ENCODE measurements around the gene RPAIN. TPM values are rescaled to one million over a fixed set of nuclear protein-coding genes. Genes with fewer than 3 reads are reported as not detected.

RPAIN gene
- total RNA-seq, 2 donors from 2014 or later: 69.3 to 87.8 TPM

GRCh38 chr17:5408186-5408585, 11.8 kb upstream of the RPAIN start:
- Mint-ChIP-seq H3K36me3 (ENCODE audit: low read depth) (peaks cover 41% of the 10 kb centered on the region), H3K4me3 (no peak overlapping the region), H3K4me1 (no peaks in the 10 kb centered on the region), H3K9me3 (no peaks in the 10 kb centered on the region), H3K27ac (no peak overlapping the region), H3K27me3 (ENCODE audit: insufficient read depth) (no peaks in the 10 kb centered on the region)
- H3K9me3 ChIP-seq (ENCODE audit: control insufficient read depth, low read length): no peaks in the 10 kb centered on the region
- TF ChIP-seq CTCF (conservative IDR thresholded peaks at IDR 0.05): no peak
- WGBS, 2 experiments (ENCODE audit: insufficient coverage in 1 of 2, insufficient read length in 1 of 2): 67 to 72% methylated on average over 3 to 5 of the region's 5 CpGs
- no peak for DNase-seq
- H3K4me1 ChIP-seq (ENCODE audit: control insufficient read depth, insufficient read depth, low read length): no peaks in the 10 kb centered on the region
- H3K27ac ChIP-seq (ENCODE audit: low read depth, low read length): no peak overlapping the region
- H3K27me3 ChIP-seq (ENCODE audit: control insufficient read depth, insufficient read depth, low read length, poor library complexity, severe bottlenecking): no peaks in the 10 kb centered on the region
- no peak overlapping the region for H3K9ac ChIP-seq (ENCODE audit: extremely low read depth, low read length, poor library complexity, severe bottlenecking)
- no peak overlapping the region for H3K4me3 ChIP-seq (ENCODE audit: low read length)
- H3K36me3 ChIP-seq (ENCODE audit: control insufficient read depth, insufficient read depth, low read length): peaks cover 90% of the 10 kb centered on the region

GRCh38 chr17:5410594-5411272, 9.2 kb upstream of the RPAIN start:
- Histone ChIP-seq H3K4me1 (ENCODE audit: control insufficient read depth, insufficient read depth, low read length) (no peaks in the 10 kb centered on the region), H3K27ac (ENCODE audit: low read depth, low read length) (no peak overlapping the region), H3K4me3 (ENCODE audit: low read length) (no peak overlapping the region), H3K9me3 (ENCODE audit: control insufficient read depth, low read length) (no peaks in the 10 kb centered on the region), H3K9ac (ENCODE audit: extremely low read depth, low read length, poor library complexity, severe bottlenecking) (no peak overlapping the region), H3K27me3 (ENCODE audit: control insufficient read depth, insufficient read depth, low read length, poor library complexity, severe bottlenecking) (no peaks in the 10 kb centered on the region), H3K36me3 (ENCODE audit: control insufficient read depth, insufficient read depth, low read length) (peaks cover 92% of the 10 kb centered on the region)
- H3K4me3 Mint-ChIP-seq: no peak overlapping the region
- H3K4me1 Mint-ChIP-seq: no peaks in the 10 kb centered on the region
- 91 to 93% methylated on average over 5 to 7 of the region's 7 CpGs for WGBS, 2 experiments (ENCODE audit: insufficient coverage in 1 of 2, insufficient read length in 1 of 2)
- no peaks in the 10 kb centered on the region for H3K9me3 Mint-ChIP-seq
- H3K27ac Mint-ChIP-seq: no peak overlapping the region
- H3K36me3 Mint-ChIP-seq (ENCODE audit: low read depth): peaks cover 38% of the 10 kb centered on the region
- no peak for DNase-seq
- H3K27me3 Mint-ChIP-seq (ENCODE audit: insufficient read depth): no peaks in the 10 kb centered on the region
- no peak for TF ChIP-seq CTCF (conservative IDR thresholded peaks at IDR 0.05)

GRCh38 chr17:5413682-5414081, 6.3 kb upstream of the RPAIN start:
- Mint-ChIP-seq H3K27me3 (ENCODE audit: insufficient read depth) (no peaks in the 10 kb centered on the region), H3K4me3 (no peak overlapping the region), H3K9me3 (no peaks in the 10 kb centered on the region), H3K36me3 (ENCODE audit: low read depth) (peaks cover 41% of the 10 kb centered on the region), H3K27ac (peak overlapping the region; percentile 44), H3K4me1 (peaks cover 4% of the 10 kb centered on the region)
- Histone ChIP-seq H3K4me1 (ENCODE audit: control insufficient read depth, insufficient read depth, low read length) (no peaks in the 10 kb centered on the region), H3K9me3 (ENCODE audit: control insufficient read depth, low read length) (no peaks in the 10 kb centered on the region), H3K27me3 (ENCODE audit: control insufficient read depth, insufficient read depth, low read length, poor library complexity, severe bottlenecking) (no peaks in the 10 kb centered on the region), H3K4me3 (ENCODE audit: low read length) (no peak overlapping the region), H3K36me3 (ENCODE audit: control insufficient read depth, insufficient read depth, low read length) (peaks cover 70% of the 10 kb centered on the region), H3K9ac (ENCODE audit: extremely low read depth, low read length, poor library complexity, severe bottlenecking) (no peak overlapping the region), H3K27ac (ENCODE audit: low read depth, low read length) (no peak overlapping the region)
- TF ChIP-seq CTCF (conservative IDR thresholded peaks at IDR 0.05): no peak
- 91 to 93% methylated on average over 4 of the region's 4 CpGs for WGBS, 2 experiments (ENCODE audit: insufficient coverage in 1 of 2, insufficient read length in 1 of 2)
- DNase-seq: no peak

Measured in endodermal cell (in vitro differentiated cells).